Epithelial cell of proximal tubule (primary cell): Measurements from ENCODE around the gene PI4K2A. TPM values are rescaled to one million over a fixed set of nuclear protein-coding genes. Genes with fewer than 3 reads are reported as not detected.
"Not testable (repeated sequence)": the region's sequence is repeated elsewhere in the genome, so short reads cannot be mapped to it uniquely, and the experiment has no call there.

Experiments used
- DNase-seq: peaks from one replicate; pipeline ENCODE4 v3.0.0-alpha.2; 2011; ENCODE audit warnings: low read depth
- H3K4me3 ChIP-seq: 2 replicates; pipeline ENCODE4 v1.5.1; 2011; ENCODE audit warnings: low read depth, mild to moderate bottlenecking, low read length
- total RNA-seq: library from RNA; depleted of rRNA; stranded (reverse); fragments of >200 nt; gene quantifications from 2 replicates; pipeline ENCODE4 v1.2.3, GENCODE V29; 2015
- TF ChIP-seq, protein P1 (sequence below): conservative IDR thresholded peaks from 2 replicates; pipeline ENCODE4 v1.5.1; 2012; ENCODE audit warnings: low read depth, mild to moderate bottlenecking, low read length

The PI4K2A gene
- total RNA-seq, 1 donor from 2014 or later = 14.0 TPM

DNA sequence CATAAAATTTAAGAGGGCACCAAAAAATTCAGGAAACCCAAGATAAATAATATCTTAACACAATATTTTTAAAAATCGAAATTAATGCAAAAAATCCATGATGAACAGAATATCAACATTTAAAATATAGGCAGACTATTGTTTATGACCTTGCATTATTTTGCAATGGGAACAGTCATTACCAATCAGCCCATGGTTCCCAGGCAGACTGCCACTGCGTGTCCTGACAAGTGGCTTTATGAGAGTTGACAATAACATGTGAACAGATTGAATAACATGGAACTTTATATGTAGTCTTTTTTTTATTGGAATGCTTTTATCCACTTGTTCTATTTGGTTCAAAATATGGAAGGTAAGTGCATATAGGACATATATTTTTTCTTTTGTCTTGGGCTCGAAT, 49.7 kb downstream of the PI4K2A start:
- TF ChIP-seq, protein P1, sequence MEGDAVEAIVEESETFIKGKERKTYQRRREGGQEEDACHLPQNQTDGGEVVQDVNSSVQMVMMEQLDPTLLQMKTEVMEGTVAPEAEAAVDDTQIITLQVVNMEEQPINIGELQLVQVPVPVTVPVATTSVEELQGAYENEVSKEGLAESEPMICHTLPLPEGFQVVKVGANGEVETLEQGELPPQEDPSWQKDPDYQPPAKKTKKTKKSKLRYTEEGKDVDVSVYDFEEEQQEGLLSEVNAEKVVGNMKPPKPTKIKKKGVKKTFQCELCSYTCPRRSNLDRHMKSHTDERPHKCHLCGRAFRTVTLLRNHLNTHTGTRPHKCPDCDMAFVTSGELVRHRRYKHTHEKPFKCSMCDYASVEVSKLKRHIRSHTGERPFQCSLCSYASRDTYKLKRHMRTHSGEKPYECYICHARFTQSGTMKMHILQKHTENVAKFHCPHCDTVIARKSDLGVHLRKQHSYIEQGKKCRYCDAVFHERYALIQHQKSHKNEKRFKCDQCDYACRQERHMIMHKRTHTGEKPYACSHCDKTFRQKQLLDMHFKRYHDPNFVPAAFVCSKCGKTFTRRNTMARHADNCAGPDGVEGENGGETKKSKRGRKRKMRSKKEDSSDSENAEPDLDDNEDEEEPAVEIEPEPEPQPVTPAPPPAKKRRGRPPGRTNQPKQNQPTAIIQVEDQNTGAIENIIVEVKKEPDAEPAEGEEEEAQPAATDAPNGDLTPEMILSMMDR = no peak
- DNase-seq = no peak
- no peak overlapping the region for H3K4me3 ChIP-seq

DNA sequence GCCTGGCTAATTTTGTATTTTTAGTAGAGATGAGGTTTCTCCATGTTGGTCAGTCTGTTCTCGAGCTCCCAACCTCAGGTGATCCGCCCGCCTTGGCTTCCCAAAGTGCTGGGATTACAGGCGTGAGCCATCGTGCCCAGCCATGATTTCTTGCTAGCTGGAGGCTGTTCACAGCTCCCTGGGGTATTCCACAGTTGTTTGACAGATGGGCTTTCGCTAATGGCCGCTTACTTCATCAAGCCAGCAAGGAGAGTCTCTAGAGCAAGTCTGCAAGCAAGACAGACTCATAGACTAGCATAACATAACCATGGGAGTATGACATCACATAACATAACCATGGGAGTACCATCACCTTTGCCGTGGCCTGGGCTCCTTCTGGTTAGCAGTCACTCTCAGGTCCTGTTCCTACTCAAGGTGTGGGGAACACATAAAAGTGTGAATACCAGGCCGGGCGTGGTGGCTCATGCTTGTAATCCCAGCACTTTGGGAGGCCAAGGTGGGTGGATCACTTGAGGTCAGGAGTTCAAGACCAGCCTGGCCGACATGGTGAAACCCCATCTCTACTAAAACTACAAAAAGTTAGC, 57.7 kb downstream of the PI4K2A start:
- not testable (repeated sequence) for H3K4me3 ChIP-seq, DNase-seq

DNA sequence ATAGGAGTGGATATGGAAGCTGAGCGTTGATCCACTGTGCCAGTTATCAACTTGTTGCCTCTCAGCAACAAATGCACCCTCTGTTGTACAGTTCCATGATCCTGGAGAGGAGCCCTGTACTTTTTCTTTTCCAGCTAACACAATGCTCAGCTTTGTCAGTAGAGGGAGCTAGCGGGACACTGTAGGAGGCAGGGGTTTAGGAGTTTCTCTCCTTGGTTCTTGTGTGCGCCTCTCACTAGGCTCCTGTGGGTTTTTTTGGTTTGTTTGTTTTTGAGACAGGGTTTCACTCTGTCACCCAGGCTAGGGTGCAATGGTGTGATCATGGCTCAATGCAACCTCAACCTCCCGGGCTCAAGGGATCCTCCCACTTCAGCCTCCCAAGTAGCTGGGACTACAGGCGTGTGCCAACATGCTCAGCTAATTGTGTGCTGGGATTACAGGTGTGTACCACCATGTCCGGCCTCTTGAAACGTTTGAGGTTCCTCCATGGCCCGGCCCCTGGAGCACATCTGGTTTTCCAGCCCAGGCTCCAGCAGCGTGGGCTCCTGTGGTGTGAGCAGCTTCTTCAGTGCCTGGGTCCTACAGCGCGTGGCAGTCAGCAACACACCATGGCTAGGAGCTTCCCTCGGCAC, 61.1 kb downstream of the PI4K2A start:
- no peak overlapping the region for H3K4me3 ChIP-seq
- TF ChIP-seq, protein P1 = peak; percentile 97
- DNase-seq = no peak

DNA sequence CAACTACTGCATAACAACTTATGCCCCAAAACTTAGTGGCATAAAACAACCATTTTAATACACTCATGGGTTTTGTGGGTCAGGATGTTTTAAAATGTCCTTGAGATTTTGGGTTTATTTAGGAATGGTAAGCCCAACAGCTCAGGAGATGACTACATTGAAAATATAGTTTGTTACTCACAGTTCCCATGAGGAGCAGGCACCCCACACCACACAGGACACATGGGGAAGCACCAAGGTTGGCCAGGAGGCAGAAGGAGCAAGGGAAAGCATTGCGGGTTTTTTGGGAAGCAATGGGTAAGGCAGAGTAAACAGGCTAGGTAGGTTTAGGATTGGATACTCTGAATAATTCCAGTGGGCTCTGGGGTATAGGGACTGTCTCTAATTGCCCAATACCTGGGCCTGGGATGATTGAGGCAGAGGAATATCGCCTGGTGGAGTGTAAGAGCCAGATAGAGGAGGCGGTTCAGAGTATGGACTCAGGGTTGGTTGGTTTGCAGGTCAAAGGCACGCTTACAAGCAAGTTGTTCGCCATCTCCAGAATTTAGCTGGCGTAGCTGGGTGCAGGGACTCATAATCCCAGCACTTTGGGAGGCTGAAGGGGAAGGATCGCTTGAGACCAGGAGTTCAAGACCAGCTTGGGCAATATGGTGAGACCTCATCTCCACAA, 63.1 kb downstream of the PI4K2A start:
- TF ChIP-seq, protein P1 = no peak
- H3K4me3 ChIP-seq = no peak overlapping the region
- no peak for DNase-seq

DNA sequence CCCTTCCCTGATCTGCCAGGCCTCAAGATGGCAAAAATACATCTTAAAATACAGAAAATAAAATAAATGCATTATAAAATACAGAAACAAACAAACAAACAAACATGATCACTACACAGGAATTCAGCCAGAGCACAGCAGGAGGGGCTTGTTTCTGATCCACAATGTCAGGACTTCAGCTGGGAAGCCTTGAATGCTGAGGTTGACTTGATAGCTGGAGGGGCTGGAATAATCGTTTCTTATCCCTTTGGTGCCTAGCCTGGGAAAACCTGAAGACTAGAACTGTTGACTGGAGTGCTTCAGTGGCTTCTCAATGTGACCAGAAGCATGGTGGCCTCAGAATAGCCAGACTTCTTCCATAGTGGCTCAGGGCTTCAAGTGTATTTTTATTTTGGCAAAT, 63.9 kb downstream of the PI4K2A start:
- DNase-seq = no peak
- TF ChIP-seq, protein P1 = no peak
- H3K4me3 ChIP-seq = no peak overlapping the region

DNA sequence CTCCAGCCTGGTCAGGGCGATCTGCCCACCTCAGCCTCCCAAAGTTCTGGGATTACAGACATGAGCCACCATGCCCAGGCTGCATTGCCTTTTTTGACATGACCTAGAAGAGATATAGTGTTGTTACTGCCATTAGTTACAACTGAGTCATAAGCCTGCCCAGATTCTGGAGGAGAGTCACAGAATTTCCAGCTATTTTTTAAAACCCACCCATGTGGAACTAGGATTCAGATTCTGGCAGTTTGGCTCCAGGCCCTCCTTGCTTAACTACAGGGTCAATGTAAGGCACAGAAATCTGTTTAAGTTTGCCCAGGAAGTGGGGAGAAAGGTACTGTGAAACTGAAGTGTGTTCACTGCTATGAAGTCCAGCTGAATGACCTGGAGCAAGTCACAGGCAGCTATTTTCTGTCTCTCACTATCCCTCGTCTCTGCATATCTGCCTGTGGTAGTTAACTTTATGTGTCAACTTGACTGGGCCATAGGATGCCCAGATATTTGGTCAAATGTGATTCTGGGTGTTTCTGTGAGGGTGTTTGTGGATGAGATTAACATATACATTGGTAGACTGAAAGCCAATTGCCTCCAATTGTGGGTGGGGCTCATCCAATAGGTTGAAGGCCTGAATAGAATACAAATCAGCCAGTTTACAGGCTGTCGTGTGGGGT, 64.7 kb downstream of the PI4K2A start:
- TF ChIP-seq, protein P1 = no peak
- H3K4me3 ChIP-seq = no peak overlapping the region
- no peak for DNase-seq

DNA sequence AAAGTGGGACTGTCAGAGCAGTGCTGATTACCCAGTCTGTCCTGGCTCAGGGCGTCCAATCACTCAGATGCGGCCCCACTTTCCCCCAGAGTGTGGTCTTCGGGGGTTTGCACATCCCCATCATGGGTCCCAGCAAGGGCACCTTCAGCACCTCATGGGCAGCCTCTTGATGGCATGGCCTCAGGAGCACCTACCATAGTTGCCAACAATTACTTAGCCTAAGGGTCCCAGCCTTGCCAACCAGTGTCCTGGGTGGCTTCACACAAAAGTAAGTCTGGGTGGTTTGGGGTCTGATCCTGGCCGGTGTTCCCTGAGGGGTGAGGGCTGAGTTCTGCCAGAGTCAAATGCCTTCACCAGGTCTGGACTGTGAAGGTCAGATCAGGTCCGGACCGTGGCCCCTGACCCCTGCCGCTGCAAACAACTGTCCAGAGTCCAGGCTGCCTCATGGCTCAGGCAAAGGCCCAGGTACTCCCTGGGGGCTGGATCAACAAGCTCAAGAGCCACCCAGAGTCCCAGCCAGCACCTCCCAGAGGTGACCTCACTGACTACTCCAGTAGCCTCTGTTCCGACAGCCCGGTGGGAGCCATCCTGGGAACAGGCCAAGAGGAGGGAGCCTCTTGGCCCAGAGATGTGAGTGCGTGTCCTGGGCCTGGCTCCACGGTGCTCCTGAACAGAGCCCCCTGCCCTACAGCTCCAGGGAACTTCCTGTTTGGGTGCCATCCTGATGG, 66.8 kb downstream of the PI4K2A start:
- no peak for DNase-seq
- H3K4me3 ChIP-seq = no peak overlapping the region
- TF ChIP-seq, protein P1 = no peak
